ENCODE data around the gene RBM14.
"Not testable (repeated sequence)": the region's sequence is repeated elsewhere in the genome, so short reads cannot be mapped to it uniquely, and the experiment has no call there.

RBM14 gene

DNA sequence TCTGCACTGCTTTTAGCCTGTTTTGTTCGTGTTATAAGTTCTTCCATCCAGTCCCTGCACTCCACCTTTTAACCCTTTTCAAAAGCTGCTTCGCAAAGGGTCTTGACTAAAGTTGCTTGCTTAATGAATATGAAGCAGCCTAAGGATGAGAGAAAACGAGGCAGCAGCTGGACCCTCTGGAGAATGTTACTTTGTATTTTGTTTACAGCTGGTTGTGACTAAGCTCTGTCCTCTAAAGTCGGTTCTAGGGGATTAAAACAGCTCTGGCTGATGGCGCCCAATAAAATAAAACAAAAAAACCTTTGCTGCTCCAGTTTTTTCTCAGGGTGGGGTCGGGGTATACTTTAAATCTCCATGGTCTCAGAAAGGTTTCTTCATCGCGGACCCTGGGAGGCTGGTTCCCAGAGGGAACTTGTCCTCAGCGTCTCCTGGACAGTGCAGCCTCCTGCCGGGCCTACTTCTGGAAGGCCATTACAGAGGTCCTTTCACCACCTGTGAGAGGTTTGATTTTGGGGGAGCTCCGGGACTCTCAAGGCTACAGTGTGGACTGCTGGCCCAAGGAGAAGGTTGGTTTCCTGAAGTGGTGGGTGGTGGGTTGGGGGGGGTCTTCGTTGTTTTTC lies 21.2 kb downstream of the RBM14 start:
- DNase-seq, result no peak

DNA sequence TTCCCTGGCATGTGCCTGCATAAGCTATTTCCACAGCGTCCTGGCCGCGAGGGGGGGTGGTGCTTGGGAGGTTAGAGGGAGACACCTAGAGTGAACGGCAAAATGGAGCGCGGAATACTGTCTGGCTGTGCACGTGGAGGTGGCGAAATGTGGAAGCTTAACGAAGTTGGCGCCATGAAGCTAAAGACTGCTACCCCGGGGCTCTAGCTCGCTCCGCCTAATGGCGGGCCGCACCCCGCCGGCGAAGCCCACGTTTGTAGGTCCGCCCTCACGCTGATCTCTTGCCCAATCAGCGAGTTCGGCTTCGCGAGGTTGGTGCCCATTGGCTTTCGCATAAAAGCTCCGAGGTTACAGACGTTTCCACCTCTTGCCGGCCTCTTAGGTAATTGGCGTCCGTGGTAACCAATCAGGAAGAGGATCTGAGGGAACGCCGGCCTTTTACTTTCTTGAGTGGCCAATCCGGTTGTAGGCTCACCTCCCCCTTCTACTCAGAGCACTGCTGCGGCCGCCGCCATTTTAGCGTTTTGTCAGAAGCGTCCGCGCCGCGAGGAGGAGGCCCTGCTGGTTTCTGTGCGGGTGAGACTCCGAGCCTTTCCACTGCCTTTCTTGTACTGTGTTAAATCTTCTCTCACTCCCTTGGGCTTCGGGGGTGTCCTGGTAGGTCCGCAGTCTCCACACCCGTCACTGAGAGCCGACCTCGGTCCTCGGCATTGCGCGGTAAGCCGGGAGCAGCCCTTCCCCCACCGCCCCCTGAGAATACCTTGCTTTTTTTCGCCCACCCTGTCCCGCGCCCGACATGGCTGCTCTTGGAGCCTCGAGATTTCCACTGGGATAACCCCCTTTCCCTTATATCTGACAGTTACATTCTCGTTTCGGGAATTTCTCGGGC lies 22.0 kb downstream of the RBM14 start, which contains the start of gene RBM4:
RBM4 (plus strand) TSS at position 527 of the 889 bp plus-strand sequence. CDS start 1,009 bp downstream, outside the sequence.
- peak; percentile 99 for DNase-seq

DNA sequence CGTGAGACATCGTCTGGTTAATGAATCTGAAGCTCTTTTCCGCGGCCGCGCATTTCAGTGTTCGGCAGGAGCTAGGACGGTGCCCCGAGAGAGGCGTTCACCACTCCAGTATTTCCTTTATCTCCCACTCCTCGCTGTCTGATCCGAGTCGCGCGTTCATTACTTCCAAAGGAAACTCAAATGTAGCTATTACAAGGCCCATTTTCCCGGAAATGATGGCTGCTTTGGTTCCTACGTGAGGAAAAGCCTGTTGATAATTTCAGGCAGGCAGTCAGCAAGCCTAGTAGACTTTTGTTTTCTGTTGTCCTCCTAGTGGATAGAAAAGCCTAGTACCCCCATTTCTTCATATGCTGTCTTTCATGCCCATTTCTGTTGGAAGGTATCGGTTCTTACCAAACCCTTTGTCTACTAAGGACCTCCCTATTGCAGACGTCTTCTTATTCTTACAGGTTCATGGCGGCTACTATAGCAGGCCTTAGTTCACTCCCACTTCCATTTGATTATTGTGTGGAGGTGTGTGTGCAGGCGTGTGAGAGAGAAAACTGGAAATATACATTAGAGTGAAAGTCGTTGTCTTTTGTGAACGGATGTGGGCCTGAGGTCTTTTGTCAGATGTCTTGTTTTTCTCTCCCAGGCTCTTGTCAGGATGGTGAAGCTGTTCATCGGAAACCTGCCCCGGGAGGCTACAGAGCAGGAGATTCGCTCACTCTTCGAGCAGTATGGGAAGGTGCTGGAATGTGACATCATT lies 22.8 kb downstream of the RBM14 start:
- DNase-seq, result peak; percentile 33

DNA sequence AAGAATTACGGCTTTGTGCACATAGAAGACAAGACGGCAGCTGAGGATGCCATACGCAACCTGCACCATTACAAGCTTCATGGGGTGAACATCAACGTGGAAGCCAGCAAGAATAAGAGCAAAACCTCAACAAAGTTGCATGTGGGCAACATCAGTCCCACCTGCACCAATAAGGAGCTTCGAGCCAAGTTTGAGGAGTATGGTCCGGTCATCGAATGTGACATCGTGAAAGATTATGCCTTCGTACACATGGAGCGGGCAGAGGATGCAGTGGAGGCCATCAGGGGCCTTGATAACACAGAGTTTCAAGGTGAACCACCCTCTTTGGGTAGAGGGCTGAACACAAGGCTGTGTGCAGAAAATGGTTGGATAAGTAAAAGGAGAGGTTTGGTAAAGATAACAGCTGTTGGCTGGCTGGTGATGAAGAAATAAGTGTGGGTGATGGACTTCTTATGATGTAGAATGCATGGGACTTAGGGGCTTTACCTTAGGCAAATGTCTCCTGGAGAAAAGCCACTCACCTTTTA lies 23.4 kb downstream of the RBM14 start:
- not testable (repeated sequence) for DNase-seq

DNA sequence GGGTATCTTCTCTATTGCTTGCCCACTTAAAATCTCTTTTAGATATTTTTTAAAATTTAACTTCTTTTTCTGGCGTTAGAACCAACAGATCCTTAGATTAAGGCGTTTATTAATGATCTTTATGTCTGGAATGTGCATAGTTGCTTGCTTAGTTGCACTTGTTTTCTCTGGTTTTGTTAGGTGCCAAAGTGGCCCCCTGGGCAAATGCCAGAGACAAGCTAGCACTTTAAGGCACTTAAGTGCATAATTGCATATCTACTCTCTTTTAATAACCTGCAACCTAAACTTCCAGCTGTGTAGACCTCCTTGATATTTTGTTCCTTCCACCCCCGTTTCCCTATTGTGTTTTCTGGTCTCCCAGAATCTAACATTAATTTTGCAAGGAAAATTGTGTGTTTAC lies 25.4 kb downstream of the RBM14 start:
- DNase-seq, result no peak

DNA sequence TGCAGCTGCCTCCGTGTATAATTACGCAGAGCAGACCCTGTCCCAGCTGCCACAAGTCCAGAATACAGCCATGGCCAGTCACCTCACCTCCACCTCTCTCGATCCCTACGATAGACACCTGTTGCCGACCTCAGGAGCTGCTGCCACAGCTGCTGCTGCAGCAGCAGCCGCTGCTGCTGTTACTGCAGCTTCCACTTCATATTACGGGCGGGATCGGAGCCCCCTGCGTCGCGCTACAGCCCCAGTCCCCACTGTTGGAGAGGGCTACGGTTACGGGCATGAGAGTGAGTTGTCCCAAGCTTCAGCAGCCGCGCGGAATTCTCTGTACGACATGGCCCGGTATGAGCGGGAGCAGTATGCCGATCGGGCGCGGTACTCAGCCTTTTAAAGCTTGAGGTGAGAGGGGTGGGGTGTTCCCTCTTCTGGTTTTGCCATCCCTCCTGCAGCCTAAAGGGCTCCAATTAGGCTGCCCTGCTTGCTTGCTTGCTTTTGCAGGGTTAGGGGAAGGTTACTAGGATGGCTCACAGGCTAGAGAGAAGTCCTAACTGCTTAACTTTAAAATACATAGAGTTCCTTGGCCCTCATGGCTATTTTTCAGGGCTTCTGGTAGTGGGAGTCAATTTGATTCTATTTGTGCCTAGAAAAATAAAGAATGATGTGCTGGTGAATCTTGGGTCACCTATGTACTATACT lies 27.5 kb downstream of the RBM14 start:
- DNase-seq, result no peak

DNA sequence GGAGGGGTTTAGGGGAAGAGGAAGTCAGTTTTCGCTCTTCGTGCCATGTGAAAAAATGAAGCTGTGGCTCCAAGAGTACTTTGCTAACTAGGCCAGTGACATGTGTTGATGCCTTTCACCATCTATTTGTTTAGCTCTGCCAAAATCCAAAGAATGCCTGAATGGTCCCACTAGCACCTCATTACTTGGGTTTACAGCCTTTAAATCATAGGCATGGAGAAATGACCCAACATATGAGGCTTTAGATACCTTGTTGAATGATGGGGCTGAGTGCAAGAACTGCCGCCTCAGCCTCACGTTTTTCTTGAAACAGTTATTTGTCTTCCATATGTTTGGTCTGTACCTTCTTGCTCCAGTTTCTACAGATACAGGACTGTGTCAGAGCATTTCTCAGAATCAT lies 30.4 kb downstream of the RBM14 start:
- no peak for DNase-seq

- no peak for DNase-seq
Measured at GRCh38 chr11:66649903-66650302, 33.5 kb downstream of the RBM14 start.

GRCh38 chr11:66651016-66651415 lies 34.6 kb downstream of the RBM14 start:
- DNase-seq, result no peak

- no peak for DNase-seq
Measured at GRCh38 chr11:66652651-66653050, 36.2 kb downstream of the RBM14 start.

DNA sequence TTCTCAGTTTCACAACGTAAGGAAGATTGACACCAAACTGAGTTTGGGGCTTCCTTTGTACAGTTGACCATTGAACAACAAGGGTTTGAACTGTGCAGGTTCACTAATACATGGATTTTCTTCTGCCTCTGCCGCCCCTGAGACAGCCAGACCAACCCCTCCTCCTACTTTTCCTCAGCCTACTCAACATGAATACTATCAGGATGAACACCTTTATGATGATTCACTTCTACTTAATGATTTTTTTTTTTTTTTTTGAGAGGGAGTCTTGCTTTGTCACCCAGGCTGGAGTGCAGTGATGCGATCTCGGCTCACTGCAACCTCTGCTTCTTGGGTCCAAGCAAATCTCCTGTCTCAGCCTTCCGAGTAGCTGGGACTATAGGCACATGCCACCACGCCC lies 36.7 kb downstream of the RBM14 start:
- no peak for DNase-seq

DNA sequence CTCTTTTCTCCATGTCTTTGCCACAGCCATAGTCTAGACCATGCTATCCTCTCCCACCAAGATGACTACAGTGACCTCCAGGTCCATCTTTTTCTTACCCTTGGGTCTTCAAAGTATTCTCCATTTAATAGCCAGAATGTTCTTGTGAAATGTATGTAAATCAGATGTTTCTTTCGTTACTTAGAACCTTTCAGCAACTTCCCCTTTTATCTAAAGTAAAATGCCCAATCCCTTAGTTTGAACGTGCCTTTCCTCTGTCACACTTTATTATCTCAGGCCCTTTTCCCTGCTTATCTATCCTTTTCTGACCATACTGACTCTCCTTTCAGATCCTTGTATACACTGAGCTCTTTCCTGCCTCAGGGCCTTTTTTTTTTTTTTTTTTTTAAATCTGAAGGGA lies 43.3 kb downstream of the RBM14 start:
- DNase-seq, result no peak

DNA sequence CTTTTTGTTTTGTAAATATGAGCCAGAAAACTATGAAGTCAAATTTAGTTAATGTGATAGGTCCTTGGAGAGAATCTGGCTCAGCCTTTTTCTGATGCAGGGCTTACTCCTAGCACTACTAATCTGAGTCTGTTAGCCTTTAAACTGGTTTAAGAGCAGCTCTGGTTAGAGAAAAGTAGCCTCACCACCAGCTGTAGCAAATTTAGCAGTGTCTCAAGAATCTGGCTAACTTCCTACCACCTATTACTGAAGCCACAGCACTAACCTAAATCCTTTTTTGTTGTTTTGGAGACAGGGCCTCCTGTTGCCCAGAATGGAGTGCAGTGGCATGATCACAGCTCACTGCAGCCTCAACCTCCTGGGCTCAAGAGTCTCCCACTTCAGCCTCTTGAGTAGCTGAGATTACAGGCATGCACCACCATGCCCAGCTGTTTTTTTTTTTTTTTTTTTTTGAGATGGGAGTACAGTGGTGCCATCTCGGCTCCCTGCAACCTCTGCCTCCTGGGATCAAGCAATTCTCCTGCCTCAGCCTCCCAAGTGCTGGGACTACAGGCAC lies 47.4 kb downstream of the RBM14 start:
- no peak for DNase-seq

DNA sequence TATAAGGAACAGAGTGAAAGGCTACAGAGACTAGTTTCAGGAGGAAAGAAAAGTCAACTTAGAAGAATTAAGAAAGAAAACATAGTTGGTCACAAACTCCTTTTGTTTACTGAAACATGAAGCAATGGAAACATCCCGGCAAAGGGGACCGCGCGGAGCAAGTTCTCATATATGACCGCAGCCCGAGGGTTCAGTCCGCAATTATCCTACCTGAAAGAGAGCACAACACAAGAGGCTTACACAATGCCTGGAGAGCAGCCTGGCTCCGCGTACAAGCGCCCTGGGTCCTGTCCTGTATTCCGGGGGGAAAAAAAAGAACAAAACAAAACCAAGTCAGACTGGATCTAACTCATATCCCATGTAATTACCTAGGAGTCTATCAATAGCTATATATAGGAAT lies 48.9 kb downstream of the RBM14 start:
- DNase-seq, result no peak

- DNase-seq, result no peak
Measured at GRCh38 chr11:66670816-66671215, 54.4 kb downstream of the RBM14 start.

DNA sequence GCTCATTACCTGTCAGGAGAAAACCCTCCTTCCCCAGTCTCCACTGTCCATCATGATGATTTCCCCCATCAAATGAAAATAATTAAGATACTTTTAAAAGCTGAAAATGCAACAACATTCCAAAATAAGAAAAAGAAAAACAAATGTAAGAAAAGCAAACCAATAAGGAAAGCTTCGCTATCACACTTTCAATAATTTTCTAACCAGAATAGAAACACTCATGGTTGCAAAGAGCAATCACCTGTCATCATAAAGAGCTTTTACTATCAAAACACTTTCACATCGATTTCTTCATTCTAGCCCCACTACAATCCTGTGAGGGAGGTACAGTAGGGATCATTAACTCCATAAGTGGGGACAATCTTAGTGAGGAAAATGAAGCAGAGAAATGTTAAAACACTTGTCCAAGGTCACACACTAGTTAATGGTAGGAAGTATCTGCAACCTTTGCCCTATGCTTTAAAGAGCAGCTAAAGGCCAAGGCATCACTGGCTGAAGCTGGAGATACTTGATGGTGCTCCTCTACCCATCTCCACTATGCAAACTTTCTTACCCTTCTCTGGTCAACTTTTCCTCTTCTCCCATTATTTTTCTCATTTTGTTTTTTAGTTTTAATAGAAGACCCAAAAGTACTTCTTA lies 58.7 kb downstream of the RBM14 start:
- DNase-seq, result no peak

GRCh38 chr11:66676282-66676919 lies 60.0 kb downstream of the RBM14 start:
- DNase-seq, result no peak

All from NCI-H146 (cell line).